Upper lobe of right lung (tissue), 1 donor: ENCODE results near the gene KIAA0930. TPM values are rescaled to one million over a fixed set of nuclear protein-coding genes. Genes with fewer than 3 reads are reported as not detected.

Source experiments
- ATAC-seq: fragments of 200-7000 bp; cut with Tn5 transposase; one replicate; pipeline ENCODE4 v1.9.1; 2020; ENCODE audit warnings: mild to moderate bottlenecking, moderate library complexity
- DNase-seq: peaks from one replicate; pipeline ENCODE4 v3.0.0-alpha.2; 2020
- H3K27ac ChIP-seq: fragments of 200-600 bp; one replicate; pipeline ENCODE4 v1.8.0; 2022
- H3K27me3 ChIP-seq: fragments of 200-600 bp; one replicate; pipeline ENCODE4 v1.8.0; 2022; ENCODE audit warnings: mild to moderate bottlenecking
- H3K36me3 ChIP-seq: fragments of 200-600 bp; one replicate; pipeline ENCODE4 v1.8.0; 2022
- H3K4me1 ChIP-seq: fragments of 200-600 bp; one replicate; pipeline ENCODE4 v1.8.0; 2022
- H3K4me3 ChIP-seq: fragments of 200-600 bp; one replicate; pipeline ENCODE4 v1.8.0; 2022; ENCODE audit warnings: mild to moderate bottlenecking
- H3K9me3 ChIP-seq: fragments of 200-600 bp; one replicate; pipeline ENCODE4 v1.8.0; 2022
- intact Hi-C: fragments of 100-400 bp; cut with DNase I; formaldehyde crosslinking; loops from one replicate; pipeline ENCODE4 v1.11.0; 2022
- total RNA-seq: library from RNA; stranded (reverse); fragmentation: NEBNext Ultra II Directional; extraction: Animal tissue kit (Norgen Biotek cat#: 25700); gene quantifications from one replicate; pipeline ENCODE4 v1.2.1, GENCODE V29; 2021
- TF ChIP-seq, protein P1 (sequence below): fragments of 200-600 bp; IDR thresholded peaks from one replicate; pipeline ENCODE4 v1.8.0; 2022; ENCODE audit warnings: antibody characterized with exemption
- donor health status: DM: no; HTN: yes; CAD: no; lungs with severe emphysema.

Gene KIAA0930
- total RNA-seq, 1 donor from 2014 or later: 79.5 TPM

DNA sequence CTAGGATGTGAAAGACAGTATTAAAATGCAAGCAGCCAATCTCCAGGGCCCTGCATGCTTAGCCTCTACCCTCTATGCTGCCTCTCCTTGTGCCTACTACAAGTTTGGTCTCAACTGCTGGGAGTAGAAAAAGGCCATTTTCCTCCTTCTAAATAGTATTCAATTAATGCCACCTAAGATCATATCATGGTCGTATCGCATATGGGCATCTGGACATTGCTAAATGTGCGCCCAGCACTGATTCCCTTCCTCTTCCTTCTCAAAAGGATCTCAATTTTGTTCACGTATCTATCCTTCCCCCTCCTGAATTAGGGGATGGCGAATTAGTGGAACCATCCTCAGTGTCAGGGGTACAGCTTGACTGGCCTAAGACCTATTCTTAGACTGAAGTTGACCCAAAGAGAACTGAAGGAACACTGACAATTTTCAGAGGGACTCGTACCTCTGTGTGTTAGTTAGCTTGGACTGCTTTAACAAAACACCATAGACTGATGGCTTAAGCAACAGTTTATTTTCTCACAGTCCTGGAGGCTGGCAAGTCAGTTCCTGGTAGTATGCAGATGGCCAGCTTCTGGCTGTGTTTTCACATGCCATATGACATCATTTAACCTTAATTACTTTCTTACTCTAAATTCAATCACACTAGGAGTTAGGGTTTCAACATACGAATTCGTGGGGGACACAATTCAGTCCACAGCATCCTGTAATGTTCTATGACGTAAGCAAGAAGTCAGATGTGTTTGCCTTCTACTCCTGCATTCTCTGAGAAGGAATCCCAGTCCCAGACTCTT is 85.4 kb downstream of the KIAA0930 start:
- H3K27ac ChIP-seq: no peak overlapping the region
- no peaks in the 10 kb centered on the region for H3K9me3 ChIP-seq
- DNase-seq: no peak
- H3K36me3 ChIP-seq: no peaks in the 10 kb centered on the region
- H3K27me3 ChIP-seq: no peaks in the 10 kb centered on the region
- TF ChIP-seq, protein P1, sequence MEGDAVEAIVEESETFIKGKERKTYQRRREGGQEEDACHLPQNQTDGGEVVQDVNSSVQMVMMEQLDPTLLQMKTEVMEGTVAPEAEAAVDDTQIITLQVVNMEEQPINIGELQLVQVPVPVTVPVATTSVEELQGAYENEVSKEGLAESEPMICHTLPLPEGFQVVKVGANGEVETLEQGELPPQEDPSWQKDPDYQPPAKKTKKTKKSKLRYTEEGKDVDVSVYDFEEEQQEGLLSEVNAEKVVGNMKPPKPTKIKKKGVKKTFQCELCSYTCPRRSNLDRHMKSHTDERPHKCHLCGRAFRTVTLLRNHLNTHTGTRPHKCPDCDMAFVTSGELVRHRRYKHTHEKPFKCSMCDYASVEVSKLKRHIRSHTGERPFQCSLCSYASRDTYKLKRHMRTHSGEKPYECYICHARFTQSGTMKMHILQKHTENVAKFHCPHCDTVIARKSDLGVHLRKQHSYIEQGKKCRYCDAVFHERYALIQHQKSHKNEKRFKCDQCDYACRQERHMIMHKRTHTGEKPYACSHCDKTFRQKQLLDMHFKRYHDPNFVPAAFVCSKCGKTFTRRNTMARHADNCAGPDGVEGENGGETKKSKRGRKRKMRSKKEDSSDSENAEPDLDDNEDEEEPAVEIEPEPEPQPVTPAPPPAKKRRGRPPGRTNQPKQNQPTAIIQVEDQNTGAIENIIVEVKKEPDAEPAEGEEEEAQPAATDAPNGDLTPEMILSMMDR: no peak
- H3K4me1 ChIP-seq: peaks cover 25% of the 10 kb centered on the region
- ATAC-seq: no peak
- no peak overlapping the region for H3K4me3 ChIP-seq
- intact Hi-C loops: no loop called here

DNA sequence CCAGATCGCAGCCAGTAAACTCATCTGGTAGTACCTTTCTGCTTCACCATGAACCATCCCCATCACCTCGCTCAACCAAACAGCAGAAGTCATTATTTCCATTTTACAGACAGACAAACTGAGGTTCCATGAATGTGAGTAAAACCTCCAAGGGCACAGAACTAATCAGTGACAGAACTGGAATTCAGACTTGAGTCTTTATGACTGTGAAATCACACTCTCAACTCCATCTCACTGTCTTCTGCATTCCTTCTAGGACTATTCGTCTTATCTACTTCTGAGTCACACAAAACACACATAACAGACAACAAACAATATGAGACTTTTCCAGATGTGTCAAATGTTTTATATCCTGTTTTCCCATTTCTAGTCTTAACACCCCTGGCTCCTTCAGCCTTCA is 86.3 kb downstream of the KIAA0930 start:
- TF ChIP-seq, protein P1: no peak
- no peaks in the 10 kb centered on the region for H3K27me3 ChIP-seq
- DNase-seq (no peak), ATAC-seq (no peak)
- H3K27ac ChIP-seq: no peak overlapping the region
- H3K36me3 ChIP-seq: no peaks in the 10 kb centered on the region
- peaks cover 17% of the 10 kb centered on the region for H3K4me1 ChIP-seq
- intact Hi-C loops: no loop called here
- H3K9me3 ChIP-seq: no peaks in the 10 kb centered on the region
- no peak overlapping the region for H3K4me3 ChIP-seq

DNA sequence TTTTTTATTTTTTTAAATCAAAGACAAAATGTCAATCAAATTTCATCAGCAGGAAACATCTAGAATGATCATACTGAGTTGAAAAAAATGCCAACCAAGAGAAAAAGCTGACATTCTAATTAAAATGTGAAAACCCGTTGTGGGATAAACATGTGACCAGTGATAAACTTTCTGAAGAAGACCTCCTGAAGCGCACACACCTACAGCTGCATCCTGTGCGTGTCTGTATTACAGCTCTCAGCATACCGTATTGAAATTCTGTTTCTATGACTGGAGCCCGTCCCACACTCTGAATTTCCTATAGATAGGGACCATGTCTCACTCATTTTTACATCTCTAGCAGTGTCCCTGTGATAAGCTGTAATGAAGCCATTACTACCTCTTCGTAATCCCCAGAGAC is 89.2 kb downstream of the KIAA0930 start:
- Histone ChIP-seq H3K4me1 (no peaks in the 10 kb centered on the region), H3K27ac (no peak overlapping the region), H3K4me3 (no peak overlapping the region), H3K36me3 (no peaks in the 10 kb centered on the region), H3K27me3 (no peaks in the 10 kb centered on the region), H3K9me3 (no peaks in the 10 kb centered on the region)
- TF ChIP-seq, protein P1: no peak
- ATAC-seq (no peak), DNase-seq (no peak)
- intact Hi-C loops: no loop called here

DNA sequence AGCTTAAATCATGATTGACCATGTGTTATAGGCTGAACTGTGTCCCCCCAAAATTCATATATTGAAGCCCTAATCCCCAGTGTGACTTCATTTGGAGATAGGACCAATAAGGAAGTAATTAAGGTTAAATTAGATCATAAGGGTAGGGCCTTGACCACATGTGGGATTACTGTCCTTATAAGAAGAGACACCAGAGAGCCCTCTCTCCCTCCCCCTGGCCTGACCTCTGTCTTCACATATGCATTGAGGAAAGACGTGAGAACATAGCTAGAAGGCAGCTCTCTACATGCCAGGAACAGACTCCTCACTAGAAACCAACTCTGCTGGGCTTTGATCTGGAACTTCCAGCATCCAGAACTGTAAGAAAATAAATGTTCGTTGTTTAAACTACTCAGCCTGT is 90.6 kb downstream of the KIAA0930 start:
- H3K4me3 ChIP-seq: no peak overlapping the region
- H3K4me1 ChIP-seq: no peaks in the 10 kb centered on the region
- ATAC-seq (no peak), DNase-seq (no peak)
- intact Hi-C loops: no loop called here
- H3K9me3 ChIP-seq: no peaks in the 10 kb centered on the region
- TF ChIP-seq, protein P1: no peak
- no peaks in the 10 kb centered on the region for H3K36me3 ChIP-seq
- H3K27ac ChIP-seq: no peak overlapping the region
- no peaks in the 10 kb centered on the region for H3K27me3 ChIP-seq

DNA sequence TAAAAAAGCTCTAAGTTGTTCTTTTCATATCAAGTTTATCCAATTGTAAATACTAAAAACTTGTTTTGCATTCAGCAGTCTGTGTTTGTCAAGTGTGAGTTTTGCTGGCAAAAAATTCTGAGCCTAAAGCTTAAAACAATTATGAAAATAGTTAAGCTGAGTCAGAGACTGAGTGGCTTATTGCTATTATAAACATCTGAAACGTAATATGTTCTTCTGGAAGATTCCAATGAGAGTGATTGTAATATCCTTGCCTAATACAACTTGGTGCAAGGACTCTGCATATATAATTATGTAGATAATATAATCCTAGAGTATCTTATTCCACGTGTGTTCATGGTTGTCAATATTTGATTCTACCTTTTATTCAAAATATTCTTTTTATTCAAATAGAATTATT is 91.0 kb downstream of the KIAA0930 start:
- TF ChIP-seq, protein P1: no peak
- H3K27ac ChIP-seq: no peak overlapping the region
- H3K36me3 ChIP-seq: no peaks in the 10 kb centered on the region
- intact Hi-C loops: no loop called here
- H3K9me3 ChIP-seq: no peaks in the 10 kb centered on the region
- H3K27me3 ChIP-seq: no peaks in the 10 kb centered on the region
- no peak overlapping the region for H3K4me3 ChIP-seq
- ATAC-seq (no peak), DNase-seq (no peak)
- no peaks in the 10 kb centered on the region for H3K4me1 ChIP-seq
